ENCODE data around the gene ETDB. TPM values are rescaled to one million over a fixed set of nuclear protein-coding genes. Genes with fewer than 3 reads are reported as not detected.
A peak's percentile ranks its signal among the peaks of the same experiment; 100 is the strongest.

ETDB gene
- total RNA-seq, 5 donors from 2014 or later (not counting 1 experiment from before 2014, with no cell fraction given): not detected

- peaks cover 0 to 46% of the 10 kb centered on the region in 2 experiments for H3K27me3 ChIP-seq (replicated peaks in 1 of 2; ENCODE audit: control insufficient read depth in 2 of 2, extremely low read depth in 1 of 2, insufficient read depth in 2 of 2, low read length in 1 of 2)
- 60% methylated on average over 1 of the region's 6 CpGs for WGBS (ENCODE audit: insufficient coverage)
- no peak overlapping the region for H3K4me3 Mint-ChIP-seq
- ATAC-seq (replicated peaks in 1 of 4): no peak
- H3K27ac ChIP-seq (ENCODE audit: low read length): no peak overlapping the region
- ChIA-PET POLR2A (no interaction called here), CTCF (interaction anchor here in 1 of 2 donors (0.7 kb wide), 1 partner anchor 73 kb away, joined by 4 read pairs; the partner anchor contains the start of gene RTL8B)
- no peak overlapping the region for H3K4me3 ChIP-seq (ENCODE audit: control insufficient read depth in 1 of 2, extremely low read depth in 1 of 2, low read length in 1 of 2)
- peaks cover 15 to 29% of the 10 kb centered on the region in 2 donors for H3K27me3 Mint-ChIP-seq
- H3K9me3 Mint-ChIP-seq: no peaks in the 10 kb centered on the region
- H3K4me1 ChIP-seq (ENCODE audit: control insufficient read depth in 1 of 2, extremely low read depth in 1 of 2, insufficient read depth in 2 of 2, low read length in 2 of 2): peaks cover 0 to 15% of the 10 kb centered on the region in 2 experiments
- H3K9me3 ChIP-seq: no peaks in the 10 kb centered on the region
- peaks cover 5 to 11% (median 7%) of the 10 kb centered on the region in 3 donors for H3K4me1 Mint-ChIP-seq
- H3K27ac Mint-ChIP-seq: no peak overlapping the region
- no peaks in the 10 kb centered on the region for H3K36me3 Mint-ChIP-seq
- DNase-seq: no peak
- no peaks in the 10 kb centered on the region for H3K36me3 ChIP-seq (ENCODE audit: control insufficient read depth in 2 of 2, extremely low read depth in 1 of 2, insufficient read depth in 1 of 2, low read length in 1 of 2)
These were observed 25.6 kb downstream of the ETDB start for GRCh38 chrX:135094726-135095125.

- Mint-ChIP-seq H3K36me3 (no peaks in the 10 kb centered on the region), H3K4me3 (no peak overlapping the region), H3K9me3 (no peaks in the 10 kb centered on the region), H3K27ac (no peak overlapping the region), H3K4me1 (peaks cover 5 to 6% (median 5%) of the 10 kb centered on the region in 3 donors), H3K27me3 (peaks cover 9 to 32% of the 10 kb centered on the region in 2 donors)
- WGBS (ENCODE audit: insufficient coverage): 100% methylated on average over 1 of the region's 3 CpGs
- H3K36me3 ChIP-seq (ENCODE audit: control insufficient read depth in 2 of 2, extremely low read depth in 1 of 2, insufficient read depth in 1 of 2, low read length in 1 of 2): no peaks in the 10 kb centered on the region
- DNase-seq: no peak
- no peak for ATAC-seq (replicated peaks in 1 of 4)
- H3K4me1 ChIP-seq (ENCODE audit: control insufficient read depth in 1 of 2, extremely low read depth in 1 of 2, insufficient read depth in 2 of 2, low read length in 2 of 2): no peaks in the 10 kb centered on the region
- peaks cover 0 to 13% of the 10 kb centered on the region in 2 experiments for H3K27me3 ChIP-seq (replicated peaks in 1 of 2; ENCODE audit: control insufficient read depth in 2 of 2, extremely low read depth in 1 of 2, insufficient read depth in 2 of 2, low read length in 1 of 2)
- POLR2A ChIA-PET: no interaction called here
- CTCF ChIA-PET: no interaction called here
- no peak overlapping the region for H3K27ac ChIP-seq (ENCODE audit: low read length)
- H3K9me3 ChIP-seq: no peaks in the 10 kb centered on the region
- no peak overlapping the region for H3K4me3 ChIP-seq (ENCODE audit: control insufficient read depth in 1 of 2, extremely low read depth in 1 of 2, low read length in 1 of 2)
These were observed 31.2 kb downstream of the ETDB start for GRCh38 chrX:135089126-135089525.

GRCh38 chrX:135087867-135088266 is 32.5 kb downstream of the ETDB start:
- H3K4me1 Mint-ChIP-seq: peaks cover 5 to 6% (median 5%) of the 10 kb centered on the region in 3 donors
- no peaks in the 10 kb centered on the region for H3K9me3 Mint-ChIP-seq
- DNase-seq (no peak), ATAC-seq (replicated peaks in 1 of 4) (no peak)
- Histone ChIP-seq H3K9me3 (no peaks in the 10 kb centered on the region), H3K36me3 (ENCODE audit: control insufficient read depth in 2 of 2, extremely low read depth in 1 of 2, insufficient read depth in 1 of 2, low read length in 1 of 2) (no peaks in the 10 kb centered on the region), H3K4me1 (ENCODE audit: control insufficient read depth in 1 of 2, extremely low read depth in 1 of 2, insufficient read depth in 2 of 2, low read length in 2 of 2) (no peaks in the 10 kb centered on the region), H3K27me3 (replicated peaks in 1 of 2; ENCODE audit: control insufficient read depth in 2 of 2, extremely low read depth in 1 of 2, insufficient read depth in 2 of 2, low read length in 1 of 2) (peaks cover 0 to 4% of the 10 kb centered on the region in 2 experiments), H3K27ac (ENCODE audit: low read length) (no peak overlapping the region), H3K4me3 (ENCODE audit: control insufficient read depth in 1 of 2, extremely low read depth in 1 of 2, low read length in 1 of 2) (no peak overlapping the region)
- ChIA-PET CTCF (no interaction called here), POLR2A (no interaction called here)
- H3K4me3 Mint-ChIP-seq: no peak overlapping the region
- H3K27me3 Mint-ChIP-seq: peaks cover 6 to 30% of the 10 kb centered on the region in 2 donors
- WGBS (ENCODE audit: insufficient coverage): 90% methylated on average over 2 of the region's 3 CpGs
- no peak overlapping the region for H3K27ac Mint-ChIP-seq
- no peaks in the 10 kb centered on the region for H3K36me3 Mint-ChIP-seq

- POLR2A ChIA-PET: no interaction called here
- peaks cover 6 to 30% of the 10 kb centered on the region in 2 donors for H3K27me3 Mint-ChIP-seq
- H3K36me3 Mint-ChIP-seq: no peaks in the 10 kb centered on the region
- Histone ChIP-seq H3K4me1 (ENCODE audit: control insufficient read depth in 1 of 2, extremely low read depth in 1 of 2, insufficient read depth in 2 of 2, low read length in 2 of 2) (no peaks in the 10 kb centered on the region), H3K4me3 (ENCODE audit: control insufficient read depth in 1 of 2, extremely low read depth in 1 of 2, low read length in 1 of 2) (no peak overlapping the region), H3K27me3 (replicated peaks in 1 of 2; ENCODE audit: control insufficient read depth in 2 of 2, extremely low read depth in 1 of 2, insufficient read depth in 2 of 2, low read length in 1 of 2) (peaks cover 0 to 4% of the 10 kb centered on the region in 2 experiments), H3K9me3 (no peaks in the 10 kb centered on the region), H3K36me3 (ENCODE audit: control insufficient read depth in 2 of 2, extremely low read depth in 1 of 2, insufficient read depth in 1 of 2, low read length in 1 of 2) (no peaks in the 10 kb centered on the region), H3K27ac (ENCODE audit: low read length) (no peak overlapping the region)
- CTCF ChIA-PET: interaction anchor here (0.5 to 1.2 kb wide), 7 partner anchors 12 to 602 kb away, joined by 3 to 8 read pairs (median 3); no protein-coding TSS in a partner anchor
- no peak overlapping the region for H3K4me3 Mint-ChIP-seq
- ATAC-seq (replicated peaks in 1 of 4) (peak; percentile 82 to 98 (median 88)), DNase-seq (peak in 25 of 35 experiments; percentile 9 to 78 (median 25))
- peaks cover 5 to 6% (median 5%) of the 10 kb centered on the region in 3 donors for H3K4me1 Mint-ChIP-seq
- WGBS (ENCODE audit: insufficient coverage): no CpG with 5 or more reads among the region's 4 CpGs
- H3K27ac Mint-ChIP-seq: no peak overlapping the region
- no peaks in the 10 kb centered on the region for H3K9me3 Mint-ChIP-seq
These were observed 34.0 kb downstream of the ETDB start for GRCh38 chrX:135086197-135086854.

- ChIA-PET CTCF (interaction anchor here in 1 of 2 donors (0.6 kb wide), 1 partner anchor 29 kb away, joined by 3 read pairs; no protein-coding TSS in a partner anchor), POLR2A (interaction anchor here in 1 of 2 donors (0.6 kb wide), 1 partner anchor 550 kb away, joined by 4 read pairs; no protein-coding TSS in a partner anchor)
- Histone ChIP-seq H3K27ac (ENCODE audit: low read length) (no peak overlapping the region), H3K36me3 (ENCODE audit: control insufficient read depth in 2 of 2, extremely low read depth in 1 of 2, insufficient read depth in 1 of 2, low read length in 1 of 2) (no peaks in the 10 kb centered on the region), H3K4me3 (ENCODE audit: control insufficient read depth in 1 of 2, extremely low read depth in 1 of 2, low read length in 1 of 2) (no peak overlapping the region), H3K27me3 (replicated peaks in 1 of 2; ENCODE audit: control insufficient read depth in 2 of 2, extremely low read depth in 1 of 2, insufficient read depth in 2 of 2, low read length in 1 of 2) (peaks cover 0 to 7% of the 10 kb centered on the region in 2 experiments), H3K4me1 (ENCODE audit: control insufficient read depth in 1 of 2, extremely low read depth in 1 of 2, insufficient read depth in 2 of 2, low read length in 2 of 2) (no peaks in the 10 kb centered on the region), H3K9me3 (no peaks in the 10 kb centered on the region)
- ATAC-seq (replicated peaks in 1 of 4) (no peak), DNase-seq (no peak)
- Mint-ChIP-seq H3K27ac (no peak overlapping the region), H3K27me3 (peaks cover 9 to 38% of the 10 kb centered on the region in 2 donors), H3K4me3 (no peak overlapping the region), H3K9me3 (no peaks in the 10 kb centered on the region), H3K36me3 (no peaks in the 10 kb centered on the region), H3K4me1 (peaks cover 5 to 6% (median 5%) of the 10 kb centered on the region in 3 donors)
- WGBS (ENCODE audit: insufficient coverage): no CpG with 5 or more reads among the region's 2 CpGs
These were observed 38.5 kb downstream of the ETDB start for GRCh38 chrX:135081693-135082404.

Data from T-cell (primary cell).